GM12878 (cell line): ENCODE results near the gene DPYSL3. TPM values are rescaled to one million over a fixed set of nuclear protein-coding genes. Genes with fewer than 3 reads are reported as not detected.

Experiments used
- ATAC-seq: fragments of 200-7000 bp; cut with Tn5 transposase; 3 replicates; pipeline ENCODE4 v1.9.1; 2020; ENCODE audit warnings: mild to moderate bottlenecking, moderate library complexity
- BruUV-seq: library from RNA; stranded (reverse); fragments of 400-500 nt; replicated peaks from 2 replicates; lab custom pipeline; 2021; lab: Mats Ljungman, UMichigan
- CTCF ChIA-PET: fragments of 300-600 bp; sonication (Branson Sonifier 250); formaldehyde crosslinking; extraction: SDS; loops from one replicate; lab custom pipeline; 2021; ENCODE audit warnings: inconsistent platforms; lab: Yijun Ruan, JAX
- POLR2A ChIA-PET: fragments of 350-600 bp; formaldehyde crosslinking; extraction: SDS; loops from one replicate; lab custom pipeline; 2021; ENCODE audit warnings: inconsistent platforms; lab: Charles Lee
- RAD21 ChIA-PET: fragments of 300-600 bp; sonication (Branson Sonifier 250); formaldehyde crosslinking; loops from one replicate; lab custom pipeline; 2023; ENCODE audit warnings: antibody characterized with exemption; ENCODE audit not compliant: unreplicated experiment; lab: Charles Lee
- SMC1A ChIA-PET: fragments of 300-600 bp; sonication (Branson Sonifier 250); formaldehyde crosslinking; loops from one replicate; lab custom pipeline; 2023; ENCODE audit not compliant: unreplicated experiment, uncharacterized antibody; lab: Charles Lee
- DNase-seq: peaks from one replicate; pipeline ENCODE4 v3.0.0-alpha.2; 2011; ENCODE audit warnings: low read depth, low spot score
- FAIRE-seq: peaks from 3 replicates; lab custom pipeline; 2011; peaks lifted over from hg19 to GRCh38; lab: Jason Lieb, UNC
- H2AFZ ChIP-seq: 2 replicates; pipeline ENCODE4 v1.6.0; 2011; ENCODE audit warnings: low read depth, low read length, control low read depth; ENCODE audit not compliant: control insufficient read depth
- H3K27ac ChIP-seq: 2 replicates; pipeline ENCODE4 v1.5.1; 2011; ENCODE audit warnings: control low read depth; ENCODE audit not compliant: control insufficient read depth, insufficient read depth
- H3K27me3 ChIP-seq, 2 experiments: replicated peaks in 1 of 2; 2 replicates each; pipeline versions ENCODE4 v1.6.0 to v1.6.1; 2011; ENCODE audit warnings: low read length in 1 of 2; ENCODE audit not compliant: control insufficient read depth in 2 of 2, insufficient read depth in 2 of 2
- H3K36me3 ChIP-seq, 2 experiments: 2 replicates each; pipeline ENCODE4 v1.5.1; 2011; ENCODE audit warnings: low read length in 1 of 2; ENCODE audit not compliant: control insufficient read depth in 2 of 2, insufficient read depth in 2 of 2
- H3K4me1 ChIP-seq: 2 replicates; pipeline ENCODE4 v1.6.1; 2011; ENCODE audit warnings: mild to moderate bottlenecking, low read length, moderate library complexity, mixed read lengths; ENCODE audit not compliant: control insufficient read depth, insufficient read depth
- H3K4me2 ChIP-seq: 2 replicates; pipeline ENCODE4 v1.6.0; 2011; ENCODE audit warnings: control low read depth; ENCODE audit not compliant: control insufficient read depth, insufficient read depth
- H3K4me3 ChIP-seq: fragments of 200-600 bp; sonication (generic); 2 replicates; pipeline ENCODE4 v1.5.1; 2016
- H3K79me2 ChIP-seq: 2 replicates; pipeline ENCODE4 v1.6.0; 2011; ENCODE audit warnings: low read length; ENCODE audit not compliant: control insufficient read depth, insufficient read depth
- H3K9ac ChIP-seq: 2 replicates; pipeline ENCODE4 v1.8.0; 2011; ENCODE audit warnings: low read length, control low read depth, mixed read lengths; ENCODE audit not compliant: control insufficient read depth, insufficient read depth
- H3K9me3 ChIP-seq: replicated peaks from 3 replicates; pipeline ENCODE4 v1.5.1; 2011; ENCODE audit warnings: mild to moderate bottlenecking, low read length; ENCODE audit not compliant: control insufficient read depth, insufficient read depth
- H4K20me1 ChIP-seq: 2 replicates; pipeline ENCODE4 v1.6.0; 2011; ENCODE audit not compliant: control insufficient read depth, insufficient read depth
- ATF7 ChIP-seq: fragments of 450-650 bp; IDR thresholded peaks from 2 replicates; pipeline ENCODE4 v1.6.1; 2016; ENCODE audit warnings: low read depth, mild to moderate bottlenecking
- BACH1 ChIP-seq: fragments of 450-650 bp; IDR thresholded peaks from 2 replicates; pipeline ENCODE4 v1.6.1; 2017; ENCODE audit warnings: mild to moderate bottlenecking, borderline replicate concordance
- CBX5 ChIP-seq: sonication (generic); IDR thresholded peaks from 2 replicates; pipeline ENCODE4 v1.6.1; 2016; ENCODE audit warnings: low read depth, moderate library complexity, mild to moderate bottlenecking, inconsistent platforms
- E2F8 ChIP-seq: fragments of 450-650 bp; IDR thresholded peaks from 2 replicates; pipeline ENCODE4 v1.6.1; 2018; ENCODE audit warnings: mild to moderate bottlenecking, low read depth, moderate library complexity; ENCODE audit not compliant: partially characterized antibody
- MAX ChIP-seq: IDR thresholded peaks from 2 replicates; pipeline ENCODE4 v1.6.1; 2012; ENCODE audit warnings: low read depth, low read length, improper control_type of control experiment
- MEF2A ChIP-seq: IDR thresholded peaks from 2 replicates; pipeline ENCODE4 v1.6.1; 2011; ENCODE audit warnings: low read depth, mild to moderate bottlenecking, low read length, moderate library complexity; ENCODE audit not compliant: insufficient read depth
- MXI1 ChIP-seq: fragments of 150-350 bp; IDR thresholded peaks from 2 replicates; pipeline ENCODE4 v1.6.1; 2011; ENCODE audit warnings: low read depth, mild to moderate bottlenecking, inconsistent platforms, low read length, improper control_type of control experiment
- RELA ChIP-seq: fragments of 450-650 bp; IDR thresholded peaks from 2 replicates; pipeline ENCODE4 v1.8.0; 2014; ENCODE audit warnings: borderline replicate concordance; ENCODE audit not compliant: partially characterized antibody
- SMAD1 ChIP-seq: fragments of 450-650 bp; IDR thresholded peaks from 2 replicates; pipeline ENCODE4 v1.6.1; 2018; ENCODE audit warnings: mild to moderate bottlenecking, low read depth; ENCODE audit not compliant: partially characterized antibody
- SUPT20H ChIP-seq: IDR thresholded peaks from 2 replicates; pipeline ENCODE4 v1.6.1; 2011; ENCODE audit warnings: low read depth, mild to moderate bottlenecking, low read length, moderate library complexity, borderline replicate concordance; ENCODE audit not compliant: control insufficient read depth
- USF2 ChIP-seq: IDR thresholded peaks from 2 replicates; pipeline ENCODE4 v1.6.1; 2011; ENCODE audit warnings: low read depth, low read length, improper control_type of control experiment, borderline replicate concordance
- ZNF24 ChIP-seq: fragments of 450-650 bp; IDR thresholded peaks from 2 replicates; pipeline ENCODE4 v1.6.1; 2017; ENCODE audit warnings: antibody characterized with exemption, mild to moderate bottlenecking
- ZNF592 ChIP-seq: fragments of 450-650 bp; IDR thresholded peaks from 2 replicates; pipeline ENCODE4 v1.6.1; 2017; ENCODE audit warnings: mild to moderate bottlenecking, moderate library complexity
- ZNF622 ChIP-seq: fragments of 450-650 bp; IDR thresholded peaks from 2 replicates; pipeline ENCODE4 v1.6.1; 2017; ENCODE audit warnings: mild to moderate bottlenecking, inconsistent platforms
- WGBS: methylation state at CpG from one replicate; pipeline ENCODE4 v1.1.6; 2016; ENCODE audit warnings: low lambda C conversion rate; ENCODE audit not compliant: insufficient replicate concordance, insufficient coverage; ENCODE audit errors: missing lambda C conversion rate; 5-methylcytosine and 5-hydroxymethylcytosine counted together
- in situ Hi-C: fragments of 300-500 bp; cut with MboI; formaldehyde crosslinking; loops from 9 replicates; pipeline ENCODE4 v1.14.3; 2018; ENCODE audit warnings: mixed read lengths
- intact Hi-C: fragments of 100-400 bp; cut with micrococcal nuclease; formaldehyde crosslinking; loops from one replicate; pipeline ENCODE4 v1.14.2; 2022; ENCODE audit not compliant: unreplicated experiment
- polyA plus RNA-seq, 11 experiments: library from polyadenylated mRNA; depleted of rRNA in 4 of 11; unstranded in 6 of 11; stranded (reverse) in 5 of 11; fragments of >200 nt; fragmentation: Nextera tagmentation in 4 of 11; fragmentation: Illumina TruSeq in 1 of 11; extraction: Ambion mirVana in 4 of 11; extraction: Trizol in 1 of 11; gene quantifications; 1 replicate in 1 of 11; 2 replicates in 10 of 11; pipeline versions ENCODE4 v1.2.1 to v1.2.3, GENCODE V29; 2011 to 2016; ENCODE audit warnings: inconsistent platforms in 2 of 11, missing spikeins in 2 of 11, low read depth in 1 of 11
- total RNA-seq, 4 experiments: library from RNA; depleted of rRNA in 3 of 4; stranded (reverse); fragments of >200 nt in 3 of 4; fragmentation: Illumina TruSeq in 1 of 4; extraction: Trizol in 1 of 4; gene quantifications; 2 replicates each; pipeline versions ENCODE4 v1.2.1 to v1.2.3, GENCODE V29; 2013 to 2021

DPYSL3 gene
- total and polyA plus RNA-seq, 10 of the 15 experiments (the other 5 are each of a cell fraction or from before 2014, with no cell fraction given) = 0.08 to 1.5 (median 0.45) TPM; not detected in 1

GRCh38 chr5:147373328-147373727, 136.5 kb downstream of the DPYSL3 start (continued):
- no peak for TF ChIP-seq E2F8

GRCh38 chr5:147372191-147372590, 137.7 kb downstream of the DPYSL3 start:
- intact Hi-C loops = no loop called here
- TF ChIP-seq SUPT20H (no peak), RELA (no peak), ZNF592 (no peak), ATF7 (no peak), MEF2A (no peak), ZNF622 (no peak), ZNF24 (no peak), BACH1 (no peak), SMAD1 (no peak), MXI1 (no peak), USF2 (no peak), CBX5 (no peak), MAX (no peak)
- H3K27me3 ChIP-seq = no peaks in the 10 kb centered on the region; a peak in 1 of 4 replicates
- H3K27ac ChIP-seq = no peak overlapping the region
- no peaks in the 10 kb centered on the region for H4K20me1 ChIP-seq
- in situ Hi-C loops = no loop called here
- H3K4me1 ChIP-seq = no peaks in the 10 kb centered on the region
- ChIA-PET SMC1A (interaction anchor here (0.8 to 1.4 kb wide), 3 partner anchors 10 to 206 kb away, joined by 3 to 4 read pairs (median 4); no protein-coding TSS in a partner anchor), RAD21 (interaction anchor here (1.4 kb wide), 1 partner anchor 148 kb away, joined by 5 read pairs; no protein-coding TSS in a partner anchor), POLR2A (interaction anchor here (0.6 kb wide), 1 partner anchor 410 kb away, joined by 4 read pairs; the partner anchor contains the start of gene JAKMIP2), CTCF (interaction anchor here (1.3 to 1.9 kb wide), 2 partner anchors 20 to 26 kb away, joined by 3 to 9 read pairs; no protein-coding TSS in a partner anchor)
- H3K9ac ChIP-seq = no peak overlapping the region
- WGBS = 0% methylated on average over 1 of the region's 1 CpG
- FAIRE-seq = no peak
- no peaks in the 10 kb centered on the region for H3K79me2 ChIP-seq
- H3K4me2 ChIP-seq = no peak overlapping the region
- no peak for DNase-seq
- no peak overlapping the region for H3K4me3 ChIP-seq
- no peak overlapping the region for H2AFZ ChIP-seq
- no TSS peak for BruUV-seq
- no peak for ATAC-seq
- no peaks in the 10 kb centered on the region for H3K9me3 ChIP-seq
- H3K36me3 ChIP-seq = no peaks in the 10 kb centered on the region
